ENCODE data around the gene CAPZB.

GRCh38 chr1:19370453-19371170 is 114.7 kb downstream of the CAPZB start:
- TF ChIP-seq CTCF (IDR thresholded peaks at IDR 0.05), result no peak
- TF ChIP-seq POLR2A (IDR thresholded peaks at IDR 0.05), result no peak

All from lower leg skin (tissue), 3 donors.